GM13977 (cell line): ENCODE data around the gene HERC3.

ENCODE experiments used
- DNase-seq: peaks from one replicate; pipeline ENCODE4 v3.0.0; 2012; ENCODE audit warnings: low spot score
- in situ Hi-C: fragments of 300-500 bp; cut with MboI; formaldehyde crosslinking; loops from one replicate; pipeline ENCODE4 v1.12.0; 2022; ENCODE audit warnings: low sequenced_read_pairs, low pct_unique_long_range_greater_than_20kb, mixed read lengths, inconsistent platforms; ENCODE audit not compliant: unreplicated experiment
- TF ChIP-seq, protein P1 (sequence below): IDR thresholded peaks from 2 replicates; pipeline ENCODE4 v1.5.1; 2012; ENCODE audit warnings: mild to moderate bottlenecking, control low read depth; ENCODE audit not compliant: insufficient read depth; ENCODE audit errors: extremely low read depth, missing control alignments

The HERC3 gene

DNA sequence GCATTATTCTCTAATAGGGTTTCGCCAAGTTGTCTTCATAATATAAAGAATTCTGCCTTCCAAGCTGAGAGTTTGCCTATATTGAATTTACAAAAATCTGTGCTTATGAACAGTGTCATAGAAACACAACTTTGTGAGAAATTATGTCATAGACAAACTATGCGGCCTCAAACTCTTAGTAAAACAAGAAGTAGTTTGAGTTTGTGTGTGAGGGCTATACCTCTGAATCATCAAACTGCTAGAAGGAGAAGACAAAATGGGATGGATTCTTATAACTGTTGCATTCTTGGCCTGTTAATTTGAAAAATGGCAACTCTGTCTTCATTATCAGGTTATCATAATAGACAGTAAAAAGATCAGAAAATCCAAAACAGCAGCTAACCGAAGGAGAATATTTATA, 151.4 kb downstream of the HERC3 start:
- DNase-seq: no peak
- in situ Hi-C loops: no loop called here
- TF ChIP-seq, protein P1, sequence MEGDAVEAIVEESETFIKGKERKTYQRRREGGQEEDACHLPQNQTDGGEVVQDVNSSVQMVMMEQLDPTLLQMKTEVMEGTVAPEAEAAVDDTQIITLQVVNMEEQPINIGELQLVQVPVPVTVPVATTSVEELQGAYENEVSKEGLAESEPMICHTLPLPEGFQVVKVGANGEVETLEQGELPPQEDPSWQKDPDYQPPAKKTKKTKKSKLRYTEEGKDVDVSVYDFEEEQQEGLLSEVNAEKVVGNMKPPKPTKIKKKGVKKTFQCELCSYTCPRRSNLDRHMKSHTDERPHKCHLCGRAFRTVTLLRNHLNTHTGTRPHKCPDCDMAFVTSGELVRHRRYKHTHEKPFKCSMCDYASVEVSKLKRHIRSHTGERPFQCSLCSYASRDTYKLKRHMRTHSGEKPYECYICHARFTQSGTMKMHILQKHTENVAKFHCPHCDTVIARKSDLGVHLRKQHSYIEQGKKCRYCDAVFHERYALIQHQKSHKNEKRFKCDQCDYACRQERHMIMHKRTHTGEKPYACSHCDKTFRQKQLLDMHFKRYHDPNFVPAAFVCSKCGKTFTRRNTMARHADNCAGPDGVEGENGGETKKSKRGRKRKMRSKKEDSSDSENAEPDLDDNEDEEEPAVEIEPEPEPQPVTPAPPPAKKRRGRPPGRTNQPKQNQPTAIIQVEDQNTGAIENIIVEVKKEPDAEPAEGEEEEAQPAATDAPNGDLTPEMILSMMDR: no peak

DNA sequence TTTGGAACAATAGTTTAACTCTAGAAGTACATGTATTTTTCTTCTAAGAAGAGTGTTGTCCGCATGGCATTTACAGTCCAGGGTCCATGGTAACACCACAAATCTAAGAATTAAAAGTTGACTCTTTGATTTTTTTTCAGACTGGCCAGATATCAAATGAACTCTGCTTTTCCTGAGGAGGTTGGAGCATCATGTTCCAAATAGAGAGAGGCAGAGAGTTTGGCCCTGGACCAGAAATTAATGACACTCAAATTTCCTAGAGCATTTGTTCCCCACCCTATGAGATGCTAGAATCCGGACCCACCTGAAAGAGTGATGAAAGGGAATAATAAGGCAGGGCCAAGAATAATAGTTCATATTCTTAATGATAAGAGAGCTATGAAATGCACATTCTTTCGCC, 152.3 kb downstream of the HERC3 start:
- TF ChIP-seq, protein P1: no peak
- in situ Hi-C loops: no loop called here
- DNase-seq: no peak

DNA sequence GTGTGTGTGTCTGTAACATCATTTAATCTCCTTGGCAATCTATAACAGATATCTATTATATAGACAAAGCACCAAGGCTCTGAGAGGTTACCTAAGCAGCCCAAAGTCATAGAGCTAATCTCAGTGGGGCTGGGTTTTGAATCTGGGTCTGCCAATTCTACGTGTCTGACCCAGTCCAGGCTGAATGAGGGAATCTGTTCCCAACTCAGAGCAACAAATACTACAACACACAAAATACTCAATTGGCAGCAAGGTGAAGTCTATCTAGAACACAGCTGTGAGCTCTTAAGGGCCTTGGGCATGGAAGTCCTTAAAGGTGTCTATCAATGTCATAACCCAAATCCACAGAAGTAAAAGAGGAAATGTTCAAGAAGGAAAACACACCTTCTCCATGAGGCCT, 152.9 kb downstream of the HERC3 start:
- TF ChIP-seq, protein P1: no peak
- in situ Hi-C loops: no loop called here
- DNase-seq: no peak

DNA sequence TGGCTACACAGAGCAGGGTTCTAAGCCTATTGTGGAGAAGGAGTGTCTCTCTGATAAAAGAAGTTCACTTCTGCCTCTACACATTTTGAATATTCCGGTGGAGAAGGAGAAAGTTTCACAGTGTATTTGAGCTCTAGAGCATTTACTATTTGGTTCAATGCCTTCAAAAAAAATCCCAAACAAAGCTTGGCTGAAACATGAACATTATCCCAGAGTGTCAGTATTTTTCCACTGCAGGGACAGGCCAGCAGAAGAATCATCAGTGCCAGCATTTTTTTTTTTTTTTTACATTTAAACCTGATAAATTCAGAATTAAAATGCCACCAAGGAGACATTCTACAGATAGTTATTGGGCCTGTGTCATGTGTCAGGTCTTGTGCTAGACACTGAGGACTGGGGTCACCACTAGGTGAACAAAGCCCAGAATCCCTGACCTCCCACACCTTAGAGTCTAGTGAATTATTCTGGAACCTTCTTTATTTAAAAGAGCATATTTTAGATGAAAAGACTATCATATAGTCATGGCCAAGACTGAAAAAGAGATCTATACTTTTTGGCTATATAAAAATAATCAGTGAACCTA, 153.4 kb downstream of the HERC3 start:
- no peak for DNase-seq
- TF ChIP-seq, protein P1: no peak
- in situ Hi-C loops: no loop called here

DNA sequence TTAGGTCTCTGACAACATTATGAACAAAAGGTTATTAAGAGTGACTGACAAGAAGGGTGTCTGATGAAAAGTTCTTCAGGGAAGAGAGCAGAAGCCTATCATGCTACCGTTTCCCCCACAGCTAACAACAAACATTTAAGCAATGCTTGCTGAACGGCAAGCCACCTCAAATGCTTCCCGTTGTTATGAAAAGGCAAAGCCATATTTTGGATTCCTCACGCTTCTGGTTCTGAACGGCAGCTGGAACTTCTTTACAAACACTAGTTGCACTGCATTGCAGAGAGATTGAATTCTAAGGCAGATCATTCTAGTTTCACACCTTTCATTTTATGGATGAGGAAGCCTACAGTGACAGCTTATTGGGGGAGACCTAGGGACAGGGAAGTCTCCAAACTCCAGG, 153.9 kb downstream of the HERC3 start:
- no peak for DNase-seq
- TF ChIP-seq, protein P1: no peak
- in situ Hi-C loops: no loop called here

DNA sequence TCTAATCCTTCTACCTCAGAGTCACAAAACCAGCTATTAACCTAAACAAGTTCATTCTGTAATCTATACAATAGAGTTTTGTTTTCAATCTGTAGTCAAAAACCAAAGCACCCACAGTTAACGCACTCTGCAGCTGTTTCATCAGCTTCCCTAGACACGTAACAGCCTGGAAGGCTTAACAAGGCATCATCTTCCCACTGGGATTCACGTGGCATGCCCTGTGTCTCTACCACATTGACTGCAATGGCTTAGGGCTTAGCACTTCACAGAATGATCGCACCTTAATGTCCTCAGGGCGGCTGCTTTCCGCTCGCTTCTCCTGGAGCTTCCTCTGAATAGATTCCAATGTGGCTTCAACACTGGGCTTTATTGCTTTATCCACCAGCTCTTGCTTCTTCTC, 155.1 kb downstream of the HERC3 start:
- TF ChIP-seq, protein P1: no peak
- DNase-seq: no peak
- in situ Hi-C loops: no loop called here

DNA sequence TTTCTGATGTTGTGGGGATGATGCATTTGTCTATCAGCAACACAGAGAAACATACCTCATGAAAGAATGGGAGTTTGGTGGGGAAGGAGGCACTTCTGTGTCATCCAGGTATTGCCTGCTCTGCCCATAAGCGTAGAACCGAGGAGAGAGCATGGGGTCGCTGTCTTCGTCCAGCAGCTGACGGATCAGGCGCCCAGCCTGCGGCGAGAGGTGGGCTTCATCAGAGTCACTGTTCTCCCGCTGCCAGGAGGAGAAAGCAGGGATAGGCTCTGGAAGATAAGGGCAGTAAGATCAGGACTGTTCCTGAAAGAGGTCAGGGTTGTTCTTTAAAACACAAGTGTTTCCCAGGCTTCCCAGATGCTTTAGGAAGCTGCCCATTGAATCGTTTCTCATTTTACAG, 158.1 kb downstream of the HERC3 start:
- in situ Hi-C loops: no loop called here
- DNase-seq: no peak
- TF ChIP-seq, protein P1: no peak
